ENCODE measurements around the gene CILP2. TPM values are rescaled to one million over a fixed set of nuclear protein-coding genes. Genes with fewer than 3 reads are reported as not detected.
A peak's percentile ranks its signal among the peaks of the same experiment; 100 is the strongest.

The CILP2 gene
- total RNA-seq, 2 donors from 2014 or later: 0.73 to 0.99 TPM

- no peaks in the 10 kb centered on the region for H3K9me3 ChIP-seq (ENCODE audit: control insufficient read depth, low read length, poor library complexity, severe bottlenecking)
- no peaks in the 10 kb centered on the region for H3K27me3 Mint-ChIP-seq
- DNase-seq (no peak), ATAC-seq (no peak)
- H3K4me3 Mint-ChIP-seq: peak within 1 kb of the TSS; percentile 91
- no peaks in the 10 kb centered on the region for H3K36me3 Mint-ChIP-seq (ENCODE audit: low read depth)
- H3K4me1 Mint-ChIP-seq: peaks cover 8% of the 10 kb centered on the region
- peak within 1 kb of the TSS; percentile 94 for H3K27ac Mint-ChIP-seq
These were observed 23.0 kb upstream of the CILP2 start, which contains the start of gene TSSK6 for GRCh38 chr19:19514881-19515641. Gene TSSK6, minus strand, starts transcription at chr19:19515548. Its CDS starts 121 bp downstream, at chr19:19515427.

- Mint-ChIP-seq H3K27ac (peak within 1 kb of the TSS; percentile 94), H3K27me3 (no peaks in the 10 kb centered on the region), H3K36me3 (ENCODE audit: low read depth) (no peaks in the 10 kb centered on the region), H3K4me3 (peak within 1 kb of the TSS; percentile 91), H3K4me1 (peaks cover 11% of the 10 kb centered on the region)
- H3K9me3 ChIP-seq (ENCODE audit: control insufficient read depth, low read length, poor library complexity, severe bottlenecking): no peaks in the 10 kb centered on the region
- ATAC-seq (peak; percentile 89), DNase-seq (peak; percentile 79 to 92 (median 89))
These were observed 22.2 kb upstream of the CILP2 start, which contains the start of gene NDUFA13 for GRCh38 chr19:19515642-19516519. Gene NDUFA13, plus strand, starts transcription at chr19:19516225. Its CDS starts 14 bp downstream, at chr19:19516239.

- H3K27me3 Mint-ChIP-seq: no peaks in the 10 kb centered on the region
- peak overlapping the region; percentile 94 for H3K27ac Mint-ChIP-seq
- peaks cover 11% of the 10 kb centered on the region for H3K4me1 Mint-ChIP-seq
- peak overlapping the region; percentile 55 for H3K4me3 Mint-ChIP-seq
- DNase-seq (no peak), ATAC-seq (no peak)
- H3K9me3 ChIP-seq (ENCODE audit: control insufficient read depth, low read length, poor library complexity, severe bottlenecking): no peaks in the 10 kb centered on the region
- H3K36me3 Mint-ChIP-seq (ENCODE audit: low read depth): no peaks in the 10 kb centered on the region
These were observed 20.8 kb upstream of the CILP2 start for GRCh38 chr19:19517235-19517619.

DNA sequence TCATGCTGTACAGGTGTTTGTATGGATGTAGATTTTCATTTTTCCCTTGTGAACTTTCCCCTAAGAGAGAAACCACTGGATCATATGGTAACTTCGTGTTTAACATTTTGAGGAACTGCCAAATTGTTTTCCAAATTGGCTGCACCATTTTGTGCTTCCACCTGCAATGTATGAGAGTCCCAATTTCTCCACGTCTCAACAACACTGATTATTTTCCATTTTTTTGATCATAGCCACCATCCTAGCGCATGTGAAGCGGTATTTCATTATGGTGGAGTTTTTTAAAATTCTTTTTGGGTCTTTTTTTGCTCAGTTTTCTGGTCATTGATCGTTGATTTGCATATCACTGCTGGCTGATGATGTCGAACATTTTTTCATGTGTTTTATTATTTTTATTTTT lies 17.1 kb upstream of the CILP2 start:
- Mint-ChIP-seq H3K27me3 (no peaks in the 10 kb centered on the region), H3K36me3 (ENCODE audit: low read depth) (no peaks in the 10 kb centered on the region), H3K27ac (no peak overlapping the region), H3K4me3 (no peak overlapping the region), H3K4me1 (peaks cover 10% of the 10 kb centered on the region)
- H3K9me3 ChIP-seq (ENCODE audit: control insufficient read depth, low read length, poor library complexity, severe bottlenecking): no peaks in the 10 kb centered on the region
- ATAC-seq (no peak), DNase-seq (no peak)

DNA sequence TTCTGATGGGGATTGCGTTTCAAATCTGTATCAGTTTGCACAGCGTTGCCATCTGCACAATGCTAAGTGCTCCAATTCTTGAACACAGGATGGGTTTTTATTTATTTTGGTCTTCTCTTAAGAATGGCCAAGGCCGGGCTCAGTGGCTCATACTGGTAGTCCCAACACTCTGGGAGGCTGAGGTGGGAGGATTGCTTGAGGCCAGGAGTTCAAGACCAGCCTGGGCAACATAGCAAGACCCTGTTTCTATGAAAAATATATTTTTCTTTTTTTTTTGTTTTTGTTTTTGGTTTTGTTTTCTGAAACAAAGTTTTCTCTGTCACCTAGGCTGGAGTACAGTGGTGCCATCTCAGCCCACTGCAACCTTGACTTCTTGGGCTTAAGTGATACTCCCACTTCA lies 14.9 kb upstream of the CILP2 start:
- Mint-ChIP-seq H3K27ac (no peak overlapping the region), H3K4me1 (peaks cover 8% of the 10 kb centered on the region), H3K27me3 (no peaks in the 10 kb centered on the region), H3K36me3 (ENCODE audit: low read depth) (no peaks in the 10 kb centered on the region), H3K4me3 (no peak overlapping the region)
- DNase-seq (no peak), ATAC-seq (no peak)
- no peaks in the 10 kb centered on the region for H3K9me3 ChIP-seq (ENCODE audit: control insufficient read depth, low read length, poor library complexity, severe bottlenecking)

DNA sequence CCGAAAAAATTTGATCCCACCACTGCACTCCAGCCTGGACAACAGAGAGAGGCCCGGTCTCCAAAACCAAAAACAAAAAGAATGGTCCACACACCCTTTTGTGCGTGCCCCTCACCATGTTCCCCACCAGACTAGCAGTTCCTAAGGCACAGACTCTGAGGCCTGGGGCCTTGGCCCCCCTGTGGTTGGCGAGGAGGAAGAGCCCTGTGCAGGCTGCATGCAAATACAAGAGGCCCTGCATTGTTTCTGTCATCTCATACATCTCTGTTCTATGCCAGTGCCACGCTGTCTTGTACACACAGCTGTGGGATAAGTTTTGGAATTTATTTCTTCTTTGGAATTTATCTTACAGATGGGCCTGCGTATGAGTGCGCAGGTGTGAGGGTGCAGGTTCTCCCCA lies 14.0 kb upstream of the CILP2 start:
- Mint-ChIP-seq H3K27ac (peak overlapping the region; percentile 72), H3K4me3 (no peak overlapping the region), H3K36me3 (ENCODE audit: low read depth) (no peaks in the 10 kb centered on the region), H3K4me1 (peaks cover 8% of the 10 kb centered on the region), H3K27me3 (no peaks in the 10 kb centered on the region)
- no peaks in the 10 kb centered on the region for H3K9me3 ChIP-seq (ENCODE audit: control insufficient read depth, low read length, poor library complexity, severe bottlenecking)
- ATAC-seq: no peak
- DNase-seq: no peak

- Mint-ChIP-seq H3K27me3 (no peaks in the 10 kb centered on the region), H3K27ac (no peak overlapping the region), H3K4me1 (no peaks in the 10 kb centered on the region), H3K36me3 (ENCODE audit: low read depth) (no peaks in the 10 kb centered on the region), H3K4me3 (no peak overlapping the region)
- H3K9me3 ChIP-seq (ENCODE audit: control insufficient read depth, low read length, poor library complexity, severe bottlenecking): no peaks in the 10 kb centered on the region
- ATAC-seq (no peak), DNase-seq (no peak)
These were observed 12.3 kb upstream of the CILP2 start for GRCh38 chr19:19525611-19526380.

DNA sequence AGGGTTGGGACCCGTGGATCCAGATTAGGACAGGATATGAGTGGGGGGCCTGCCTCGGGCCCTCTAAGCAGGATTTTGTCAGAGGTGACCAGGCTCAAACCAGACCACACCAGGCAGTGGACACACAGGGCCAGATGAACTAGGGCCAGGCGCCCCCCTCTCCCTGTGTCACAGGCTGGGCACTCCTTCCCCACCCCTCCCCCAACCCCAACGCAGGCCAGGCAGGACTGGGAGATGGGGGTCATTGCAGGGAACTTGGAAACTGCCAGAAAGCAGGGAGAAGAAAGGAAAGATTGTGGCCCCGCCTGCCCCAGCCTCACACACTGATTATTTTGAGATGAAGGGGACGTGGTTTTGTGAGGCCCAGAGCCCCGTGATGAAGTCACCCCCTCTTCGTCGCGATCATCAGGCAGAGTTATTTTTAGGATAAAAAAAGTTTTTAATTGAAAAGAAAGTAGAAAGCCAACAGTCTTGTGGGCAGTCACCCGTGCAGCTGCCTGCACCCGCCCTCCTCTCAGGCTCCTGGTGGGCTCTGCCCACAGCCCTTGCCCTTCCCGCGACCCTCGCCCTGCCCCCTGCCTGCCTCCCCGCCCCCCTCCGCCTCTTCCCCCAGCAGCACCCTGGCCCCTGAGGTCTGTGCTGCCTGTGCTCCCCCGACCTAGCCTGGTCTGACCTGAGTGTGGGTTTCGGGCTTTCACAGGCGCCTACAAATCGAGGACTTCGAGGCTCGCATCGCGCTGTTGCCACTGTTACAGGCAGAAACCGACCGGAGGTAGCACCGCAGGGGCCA lies 11.3 kb upstream of the CILP2 start:
- ATAC-seq (no peak), DNase-seq (no peak)
- Mint-ChIP-seq H3K4me1 (no peaks in the 10 kb centered on the region), H3K27ac (no peak overlapping the region), H3K36me3 (ENCODE audit: low read depth) (no peaks in the 10 kb centered on the region), H3K4me3 (no peak overlapping the region), H3K27me3 (no peaks in the 10 kb centered on the region)
- H3K9me3 ChIP-seq (ENCODE audit: control insufficient read depth, low read length, poor library complexity, severe bottlenecking): no peaks in the 10 kb centered on the region

DNA sequence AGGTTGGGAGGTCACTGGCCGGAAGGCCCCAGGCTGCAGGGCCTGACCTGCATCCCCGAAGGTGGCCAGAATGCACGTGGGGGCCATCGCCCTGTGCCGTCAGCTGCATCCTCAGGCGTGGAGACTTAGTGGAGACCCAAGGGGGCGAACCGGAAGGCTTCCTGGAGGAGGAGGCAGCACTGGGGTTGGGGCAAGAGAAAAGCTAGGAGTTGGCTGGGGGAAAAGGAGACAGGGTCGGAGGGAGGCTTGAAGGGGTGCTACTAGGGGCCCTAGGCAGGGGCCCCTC lies 10.8 kb upstream of the CILP2 start:
- H3K9me3 ChIP-seq (ENCODE audit: control insufficient read depth, low read length, poor library complexity, severe bottlenecking): no peaks in the 10 kb centered on the region
- Mint-ChIP-seq H3K27me3 (no peaks in the 10 kb centered on the region), H3K36me3 (ENCODE audit: low read depth) (no peaks in the 10 kb centered on the region), H3K27ac (no peak overlapping the region), H3K4me1 (peaks cover 3% of the 10 kb centered on the region), H3K4me3 (no peak overlapping the region)
- DNase-seq (no peak), ATAC-seq (no peak)

GRCh38 chr19:19527674-19528625 lies 10.1 kb upstream of the CILP2 start:
- DNase-seq (no peak), ATAC-seq (no peak)
- H3K4me3 Mint-ChIP-seq: no peak overlapping the region
- H3K27me3 Mint-ChIP-seq: no peaks in the 10 kb centered on the region
- H3K9me3 ChIP-seq (ENCODE audit: control insufficient read depth, low read length, poor library complexity, severe bottlenecking): no peaks in the 10 kb centered on the region
- H3K4me1 Mint-ChIP-seq: peaks cover 3% of the 10 kb centered on the region
- H3K27ac Mint-ChIP-seq: no peak overlapping the region
- H3K36me3 Mint-ChIP-seq (ENCODE audit: low read depth): no peaks in the 10 kb centered on the region

- Mint-ChIP-seq H3K27ac (peak within 1 kb of the TSS; percentile 45), H3K36me3 (ENCODE audit: low read depth) (no peaks in the 10 kb centered on the region)
- no peak for ATAC-seq
These were observed 9.2 kb upstream of the CILP2 start, which contains the start of gene YJEFN3 for GRCh38 chr19:19528721-19529490. Gene YJEFN3, plus strand, starts transcription at chr19:19528911. Its CDS starts 22 bp downstream, at chr19:19528933.

More at GRCh38 chr19:19528721-19529490, 9.2 kb upstream of the CILP2 start, which contains the start of gene YJEFN3:
- no peaks in the 10 kb centered on the region for H3K9me3 ChIP-seq (ENCODE audit: control insufficient read depth, low read length, poor library complexity, severe bottlenecking)
- Mint-ChIP-seq H3K27me3 (no peaks in the 10 kb centered on the region), H3K4me3 (peak within 1 kb of the TSS; percentile 15), H3K4me1 (peaks cover 4% of the 10 kb centered on the region)
- no peak for DNase-seq
